Left ventricle myocardium inferior (tissue), 1 donor: ENCODE data around the gene RFTN1. TPM values are rescaled to one million over a fixed set of nuclear protein-coding genes. Genes with fewer than 3 reads are reported as not detected.

ENCODE experiments used
- DNase-seq: peaks from one replicate; pipeline ENCODE4 v3.0.0-alpha.2; 2020
- H3K27ac ChIP-seq: fragments of 200-600 bp; replicated peaks from 2 replicates; pipeline ENCODE4 v1.8.0; 2021
- H3K27me3 ChIP-seq: fragments of 200-600 bp; 2 replicates; pipeline ENCODE4 v1.8.0; 2021; ENCODE audit warnings: low read depth
- H3K36me3 ChIP-seq: fragments of 200-600 bp; 2 replicates; pipeline ENCODE4 v1.8.0; 2021
- H3K4me1 ChIP-seq: fragments of 200-600 bp; 2 replicates; pipeline ENCODE4 v1.8.0; 2021
- H3K4me3 ChIP-seq: fragments of 200-600 bp; 2 replicates; pipeline ENCODE4 v1.8.0; 2021; ENCODE audit warnings: mild to moderate bottlenecking, moderate library complexity
- H3K9me3 ChIP-seq: fragments of 200-600 bp; replicated peaks from 2 replicates; pipeline ENCODE4 v1.8.0; 2021
- CTCF ChIP-seq: fragments of 200-600 bp; IDR thresholded peaks from 2 replicates; pipeline ENCODE4 v1.8.0; 2021; ENCODE audit warnings: antibody characterized with exemption, mild to moderate bottlenecking, borderline replicate concordance
- intact Hi-C: fragments of 100-400 bp; cut with micrococcal nuclease; formaldehyde crosslinking; loops from one replicate; pipeline ENCODE4 v1.11.0; 2022
- total RNA-seq: library from RNA; stranded (reverse); fragmentation: NEBNext Ultra II Directional; extraction: Animal tissue kit (Norgen Biotek cat#: 25700); gene quantifications from one replicate; pipeline ENCODE4 v1.2.1, GENCODE V29; 2021
- donor health status: DM: no; HTN: yes; CAD: no; lungs with severe emphysema.

Gene RFTN1
- total RNA-seq, 1 donor from 2014 or later: 22.9 TPM

- Histone ChIP-seq H3K4me3 (no peak overlapping the region), H3K27me3 (peaks cover 9% of the 10 kb centered on the region), H3K36me3 (no peaks in the 10 kb centered on the region), H3K4me1 (no peaks in the 10 kb centered on the region), H3K27ac (no peak overlapping the region), H3K9me3 (no peaks in the 10 kb centered on the region)
- intact Hi-C loops: no loop called here
- no peak for DNase-seq
- TF ChIP-seq CTCF: no peak
Measured at GRCh38 chr3:16534640-16535262, 21.3 kb upstream of the RFTN1 start.

- no peak for DNase-seq
- Histone ChIP-seq H3K9me3 (no peaks in the 10 kb centered on the region), H3K27me3 (peaks cover 8% of the 10 kb centered on the region), H3K27ac (no peak overlapping the region), H3K4me3 (no peak overlapping the region), H3K36me3 (no peaks in the 10 kb centered on the region), H3K4me1 (peaks cover 4% of the 10 kb centered on the region)
- no peak for TF ChIP-seq CTCF
- intact Hi-C loops: no loop called here
Measured at GRCh38 chr3:16533928-16534574, 20.6 kb upstream of the RFTN1 start.

- DNase-seq: no peak
- peaks cover 18% of the 10 kb centered on the region for H3K4me1 ChIP-seq
- H3K4me3 ChIP-seq: no peak overlapping the region
- H3K27ac ChIP-seq: peak overlapping the region; percentile 15
- H3K9me3 ChIP-seq: peaks cover 6% of the 10 kb centered on the region
- no peaks in the 10 kb centered on the region for H3K27me3 ChIP-seq
- intact Hi-C loops: no loop called here
- no peak for TF ChIP-seq CTCF
- H3K36me3 ChIP-seq: no peaks in the 10 kb centered on the region
Measured at GRCh38 chr3:16529264-16529663, 15.8 kb upstream of the RFTN1 start.

- peaks cover 10% of the 10 kb centered on the region for H3K9me3 ChIP-seq
- no peak for TF ChIP-seq CTCF
- H3K27ac ChIP-seq: peak overlapping the region; percentile 31
- peaks cover 18% of the 10 kb centered on the region for H3K4me1 ChIP-seq
- no peaks in the 10 kb centered on the region for H3K27me3 ChIP-seq
- no peaks in the 10 kb centered on the region for H3K36me3 ChIP-seq
- no peak overlapping the region for H3K4me3 ChIP-seq
- peak; percentile 61 for DNase-seq
- intact Hi-C loops: no loop called here
Measured at GRCh38 chr3:16528581-16528993, 15.1 kb upstream of the RFTN1 start.

GRCh38 chr3:16528106-16528505, 14.6 kb upstream of the RFTN1 start:
- Histone ChIP-seq H3K36me3 (no peaks in the 10 kb centered on the region), H3K27me3 (no peaks in the 10 kb centered on the region), H3K4me1 (peaks cover 18% of the 10 kb centered on the region), H3K9me3 (peaks cover 10% of the 10 kb centered on the region), H3K27ac (peak overlapping the region; percentile 31), H3K4me3 (no peak overlapping the region)
- no peak for TF ChIP-seq CTCF
- no peak for DNase-seq
- intact Hi-C loops: no loop called here
